ENCODE data around the gene PSMD2. TPM values are rescaled to one million over a fixed set of nuclear protein-coding genes. Genes with fewer than 3 reads are reported as not detected.
A peak's percentile ranks its signal among the peaks of the same experiment; 100 is the strongest.

The PSMD2 gene
- polyA plus RNA-seq, 3 donors, result 138 to 186 (median 167) TPM

DNA sequence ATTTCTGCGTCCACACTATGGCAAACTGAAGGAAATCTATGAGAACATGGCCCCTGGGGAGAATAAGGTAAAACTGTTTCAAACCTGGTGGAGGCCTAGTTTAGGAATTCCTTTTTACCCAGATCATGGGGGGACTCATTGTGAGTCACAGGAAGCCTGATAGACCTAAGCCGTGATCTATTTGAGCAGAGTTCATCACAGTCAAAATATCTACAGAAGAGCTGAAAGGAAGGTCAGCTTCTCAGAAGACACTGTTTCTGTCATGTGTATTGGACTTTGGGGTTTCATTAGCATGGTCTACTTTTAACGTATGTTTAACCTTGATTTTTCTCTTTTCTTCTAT, 1.3 kb downstream of the PSMD2 start:
- peaks cover 47 to 54% of the 10 kb centered on the region in 2 donors for H3K36me3 ChIP-seq (replicated peaks in 1 of 2; ENCODE audit: control insufficient read depth in 1 of 2, insufficient read depth in 2 of 2, low read length in 2 of 2)
- H3K4me3 ChIP-seq (replicated peaks in 1 of 3; ENCODE audit: low read depth in 2 of 3, low read length in 3 of 3), result peak overlapping the region in 1 of 3 experiments; percentile 82
- H3K4me2 ChIP-seq (replicated peaks; ENCODE audit: extremely low read depth, low read length, poor library complexity, severe bottlenecking), result peak overlapping the region; percentile 92
- H3K79me2 ChIP-seq (ENCODE audit: insufficient read depth, low read length), result peaks cover 29% of the 10 kb centered on the region
- Mint-ChIP-seq H3K27ac (peak overlapping the region in 1 of 7 donors; percentile 86), H3K9me3 (no peaks in the 10 kb centered on the region), H3K4me3 (no peak overlapping the region), H3K4me1 (peaks cover 21% of the 10 kb centered on the region), H3K27me3 (ENCODE audit: low read depth in 3 of 3) (peaks cover 0 to 3% (median 0%) of the 10 kb centered on the region in 3 donors), H3K36me3 (peaks cover 47 to 50% of the 10 kb centered on the region in 2 donors)
- H3K9me3 ChIP-seq (replicated peaks in 1 of 2; ENCODE audit: control insufficient read depth in 1 of 2, insufficient read depth in 1 of 2, low read length in 2 of 2), result no peaks in the 10 kb centered on the region
- no peak overlapping the region for H3K9ac ChIP-seq (ENCODE audit: insufficient read depth, low read length, poor library complexity, severe bottlenecking)
- TF ChIP-seq, protein P1, sequence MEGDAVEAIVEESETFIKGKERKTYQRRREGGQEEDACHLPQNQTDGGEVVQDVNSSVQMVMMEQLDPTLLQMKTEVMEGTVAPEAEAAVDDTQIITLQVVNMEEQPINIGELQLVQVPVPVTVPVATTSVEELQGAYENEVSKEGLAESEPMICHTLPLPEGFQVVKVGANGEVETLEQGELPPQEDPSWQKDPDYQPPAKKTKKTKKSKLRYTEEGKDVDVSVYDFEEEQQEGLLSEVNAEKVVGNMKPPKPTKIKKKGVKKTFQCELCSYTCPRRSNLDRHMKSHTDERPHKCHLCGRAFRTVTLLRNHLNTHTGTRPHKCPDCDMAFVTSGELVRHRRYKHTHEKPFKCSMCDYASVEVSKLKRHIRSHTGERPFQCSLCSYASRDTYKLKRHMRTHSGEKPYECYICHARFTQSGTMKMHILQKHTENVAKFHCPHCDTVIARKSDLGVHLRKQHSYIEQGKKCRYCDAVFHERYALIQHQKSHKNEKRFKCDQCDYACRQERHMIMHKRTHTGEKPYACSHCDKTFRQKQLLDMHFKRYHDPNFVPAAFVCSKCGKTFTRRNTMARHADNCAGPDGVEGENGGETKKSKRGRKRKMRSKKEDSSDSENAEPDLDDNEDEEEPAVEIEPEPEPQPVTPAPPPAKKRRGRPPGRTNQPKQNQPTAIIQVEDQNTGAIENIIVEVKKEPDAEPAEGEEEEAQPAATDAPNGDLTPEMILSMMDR (IDR thresholded peaks at IDR 0.05), result no peak
- H3K27me3 ChIP-seq (ENCODE audit: control insufficient read depth in 2 of 2, insufficient read depth in 2 of 2, low read length in 2 of 2), result no peaks in the 10 kb centered on the region
- WGBS (ENCODE audit: insufficient coverage), result no CpG with 5 or more reads among the region's 3 CpGs
- H4K20me1 ChIP-seq (ENCODE audit: insufficient read depth, low read length), result peaks cover 10% of the 10 kb centered on the region
- peaks cover 16 to 19% of the 10 kb centered on the region in 2 donors for H3K4me1 ChIP-seq (ENCODE audit: control insufficient read depth in 1 of 2, insufficient read depth in 2 of 2, low read length in 2 of 2)
- no peak overlapping the region for H3K27ac ChIP-seq (ENCODE audit: low read depth in 1 of 2, low read length in 2 of 2)
- intact Hi-C loops (cut with micrococcal nuclease), result loop anchor here in 1 of 2 donors (2.0 kb wide), 1 partner anchor 126 kb away; the partner anchor contains the start of gene AP2M1
- no peak overlapping the region for H2AFZ ChIP-seq (ENCODE audit: insufficient read depth, low read depth, low read length, poor library complexity, severe bottlenecking)
- no peak for DNase-seq

DNA sequence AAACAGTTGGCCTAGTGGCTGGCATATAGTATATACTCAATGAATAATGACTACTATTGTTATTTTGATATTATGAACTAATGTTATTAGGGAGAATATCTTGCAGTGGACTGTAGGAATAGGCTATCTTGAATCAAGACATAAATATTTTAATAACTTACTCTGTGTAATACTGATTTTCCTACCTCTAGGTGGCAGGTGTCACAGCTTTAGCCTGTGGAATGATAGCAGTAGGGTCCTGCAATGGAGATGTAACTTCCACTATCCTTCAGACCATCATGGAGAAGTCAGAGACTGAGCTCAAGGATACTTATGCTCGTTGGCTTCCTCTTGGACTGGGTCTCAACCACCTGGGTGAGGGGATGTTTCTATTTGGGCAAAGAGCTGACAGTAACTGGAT, 6.5 kb downstream of the PSMD2 start:
- Histone ChIP-seq H3K36me3 (replicated peaks in 1 of 2; ENCODE audit: control insufficient read depth in 1 of 2, insufficient read depth in 2 of 2, low read length in 2 of 2) (peaks cover 79 to 87% of the 10 kb centered on the region in 2 donors), H3K4me3 (replicated peaks in 1 of 3; ENCODE audit: low read depth in 2 of 3, low read length in 3 of 3) (no peak overlapping the region), H3K27me3 (ENCODE audit: control insufficient read depth in 2 of 2, insufficient read depth in 2 of 2, low read length in 2 of 2) (no peaks in the 10 kb centered on the region), H3K4me2 (replicated peaks; ENCODE audit: extremely low read depth, low read length, poor library complexity, severe bottlenecking) (no peak overlapping the region), H3K27ac (ENCODE audit: low read depth in 1 of 2, low read length in 2 of 2) (no peak overlapping the region), H3K79me2 (ENCODE audit: insufficient read depth, low read length) (peaks cover 15% of the 10 kb centered on the region), H4K20me1 (ENCODE audit: insufficient read depth, low read length) (peaks cover 7% of the 10 kb centered on the region), H2AFZ (ENCODE audit: insufficient read depth, low read depth, low read length, poor library complexity, severe bottlenecking) (no peak overlapping the region), H3K9ac (ENCODE audit: insufficient read depth, low read length, poor library complexity, severe bottlenecking) (no peak overlapping the region), H3K9me3 (replicated peaks in 1 of 2; ENCODE audit: control insufficient read depth in 1 of 2, insufficient read depth in 1 of 2, low read length in 2 of 2) (no peaks in the 10 kb centered on the region), H3K4me1 (ENCODE audit: control insufficient read depth in 1 of 2, insufficient read depth in 2 of 2, low read length in 2 of 2) (no peaks in the 10 kb centered on the region)
- H3K9me3 Mint-ChIP-seq, result no peaks in the 10 kb centered on the region
- intact Hi-C loops (cut with micrococcal nuclease), result no loop called here
- H3K4me3 Mint-ChIP-seq, result no peak overlapping the region
- H3K27me3 Mint-ChIP-seq (ENCODE audit: low read depth in 3 of 3), result no peaks in the 10 kb centered on the region
- H3K36me3 Mint-ChIP-seq, result peaks cover 81 to 91% of the 10 kb centered on the region in 2 donors
- no peak for DNase-seq
- H3K4me1 Mint-ChIP-seq, result peaks cover 2% of the 10 kb centered on the region
- WGBS (ENCODE audit: insufficient coverage), result 67% methylated on average over 1 of the region's 1 CpG
- peak overlapping the region in 3 of 7 donors; percentile 17 to 88 (median 21) for H3K27ac Mint-ChIP-seq
- TF ChIP-seq, protein P1 (IDR thresholded peaks at IDR 0.05), result peak; percentile 28
